Measurements from ENCODE around the gene GSTA2. TPM values are rescaled to one million over a fixed set of nuclear protein-coding genes. Genes with fewer than 3 reads are reported as not detected.
A peak's percentile ranks its signal among the peaks of the same experiment; 100 is the strongest.
"Not testable (repeated sequence)": the region's sequence is repeated elsewhere in the genome, so short reads cannot be mapped to it uniquely, and the experiment has no call there.

The GSTA2 gene
- total RNA-seq, 1 experiment from 2014 or later, result not detected

DNA sequence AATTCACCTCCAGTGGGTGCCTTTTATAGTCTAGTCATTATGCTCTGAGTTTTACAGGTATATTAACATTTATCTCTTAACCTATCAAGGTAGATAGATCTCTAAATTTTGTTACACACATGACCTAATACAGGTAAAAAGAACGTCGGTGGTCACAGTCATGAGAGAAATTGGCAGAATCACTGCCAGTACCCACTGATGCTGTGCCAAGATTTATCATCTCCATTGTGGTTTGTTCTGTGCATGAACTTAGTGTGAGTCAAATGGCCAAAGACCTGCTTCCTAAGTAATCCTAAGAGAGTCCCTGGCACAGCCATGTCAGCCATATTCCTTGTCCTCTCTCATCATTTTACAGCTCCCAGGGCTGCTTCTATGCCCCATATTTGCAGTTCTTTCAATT is 31.1 kb upstream of the GSTA2 start:
- not testable (repeated sequence) for H2AK5ac ChIP-seq (ENCODE audit: insufficient read length, low read length)

More for the DNA sequence above, 31.1 kb upstream of the GSTA2 start:
- H3K23me2 ChIP-seq (ENCODE audit: insufficient read length, low read depth, low read length, poor library complexity, severe bottlenecking); H3K14ac ChIP-seq (ENCODE audit: insufficient read depth, low read length); H3K4ac ChIP-seq (ENCODE audit: low read depth, low read length); H2BK5ac ChIP-seq (ENCODE audit: insufficient read length, low read length); H4K20me1 ChIP-seq (ENCODE audit: control insufficient read depth, insufficient read depth, insufficient read length); H4K91ac ChIP-seq (ENCODE audit: insufficient read length, low read depth, low read length); H4K5ac ChIP-seq (ENCODE audit: insufficient read length, low read depth, low read length); H3K18ac ChIP-seq (ENCODE audit: insufficient read length, low read depth, low read length); H2BK20ac ChIP-seq (ENCODE audit: low read depth, low read length, poor library complexity, severe bottlenecking); H2BK15ac ChIP-seq (ENCODE audit: low read depth, low read length); H3K79me2 ChIP-seq (ENCODE audit: insufficient read depth, low read length); H3K27me3 ChIP-seq (ENCODE audit: insufficient read depth, low read length); H3T11ph ChIP-seq (ENCODE audit: low read length); H3K4me3 Mint-ChIP-seq; H3K4me1 ChIP-seq (ENCODE audit: insufficient read depth, low read length); DNase-seq; H3K27ac ChIP-seq (ENCODE audit: insufficient read length, low read depth, low read length); H3K56ac ChIP-seq (ENCODE audit: insufficient read length, low read depth, low read length); H3K79me1 ChIP-seq (ENCODE audit: insufficient read depth, low read depth, low read length, poor library complexity, severe bottlenecking); H4K8ac ChIP-seq (replicated peaks; ENCODE audit: insufficient read length, low read depth, low read length); H3K4me1 Mint-ChIP-seq; H3K9ac ChIP-seq (ENCODE audit: extremely low read depth, insufficient read length, low read length); H3K27me3 Mint-ChIP-seq (ENCODE audit: low read depth); H2BK12ac ChIP-seq (ENCODE audit: insufficient read length, low read depth, low read length); H3K9me3 ChIP-seq (ENCODE audit: control insufficient read depth, low read depth, low read length); H2AFZ ChIP-seq (ENCODE audit: low read length); H3K4me2 ChIP-seq (ENCODE audit: insufficient read depth, insufficient read length, low read length); H3K23ac ChIP-seq (ENCODE audit: insufficient read length, low read depth, low read length); H2BK120ac ChIP-seq (ENCODE audit: low read depth, low read length, poor library complexity, severe bottlenecking): not testable (repeated sequence)
- WGBS (ENCODE audit: extremely low coverage, insufficient read length, low lambda C conversion rate), result no CpG with 5 or more reads among the region's 2 CpGs
- H3K9me3 Mint-ChIP-seq, result peaks cover 11 to 21% of the 10 kb centered on the region in 2 experiments
- peak overlapping the region in 1 of 3 experiments; percentile 70; a peak in 1 of 7 replicates for H3K27ac Mint-ChIP-seq
- peaks cover 5 to 15% (median 5%) of the 10 kb centered on the region in 3 experiments for H3K36me3 Mint-ChIP-seq (ENCODE audit: insufficient read depth in 1 of 3, low read depth in 3 of 3)
